Endothelial cell of umbilical vein (primary cell): ENCODE measurements around the gene PTTG1IP2. TPM values are rescaled to one million over a fixed set of nuclear protein-coding genes. Genes with fewer than 3 reads are reported as not detected.

Experiments
- BruUV-seq: library from RNA; stranded (reverse); fragments of 400-500 nt; replicated peaks from 2 replicates; lab custom pipeline; 2021; lab: Mats Ljungman, UMichigan
- CTCF ChIA-PET: fragments of 300-600, 350-600 bp; sonication (Branson Sonifier 250); formaldehyde crosslinking; loops from one replicate; lab custom pipeline; 2021; ENCODE audit warnings: antibody characterized with exemption, inconsistent platforms; lab: Charles Lee
- POLR2A ChIA-PET: fragments of 300-600, 350-600 bp; sonication (Branson Sonifier 250); formaldehyde crosslinking; loops from one replicate; lab custom pipeline; 2021; ENCODE audit warnings: antibody characterized with exemption, inconsistent platforms; lab: Charles Lee
- DNase-seq: peaks from one replicate; pipeline ENCODE4 v3.0.0-alpha.2; 2011; ENCODE audit warnings: low read depth, low spot score
- FAIRE-seq: peaks from 2 replicates; lab custom pipeline; 2011; peaks lifted over from hg19 to GRCh38; lab: Jason Lieb, UNC
- H2AFZ ChIP-seq: 2 replicates; pipeline ENCODE4 v1.6.0; 2012; ENCODE audit warnings: low read depth, low read length, control low read depth, inconsistent platforms
- H3K27ac ChIP-seq: 2 replicates; pipeline ENCODE4 v1.5.1; 2011; ENCODE audit warnings: low read depth, mild to moderate bottlenecking, control low read depth, low read length, moderate library complexity; ENCODE audit not compliant: insufficient read depth
- H3K27me3 ChIP-seq, 2 experiments: 2 replicates each; pipeline versions ENCODE4 v1.6.0 to v1.6.1; 2011; ENCODE audit warnings: low read length in 2 of 2, mixed read lengths in 1 of 2; ENCODE audit not compliant: control insufficient read depth in 2 of 2, insufficient read depth in 2 of 2
- H3K36me3 ChIP-seq, 2 experiments: 2 replicates in 1 of 2; 3 replicates in 1 of 2; pipeline ENCODE4 v1.5.1; 2011; ENCODE audit warnings: low read length in 2 of 2, mild to moderate bottlenecking in 1 of 2, moderate library complexity in 1 of 2; ENCODE audit not compliant: control insufficient read depth in 2 of 2, insufficient read depth in 2 of 2; ENCODE audit errors: extremely low read depth in 1 of 2
- H3K4me1 ChIP-seq: 3 replicates; pipeline ENCODE4 v1.5.1; 2011; ENCODE audit warnings: mild to moderate bottlenecking, low read length; ENCODE audit not compliant: control insufficient read depth, insufficient read depth; ENCODE audit errors: extremely low read depth
- H3K4me2 ChIP-seq: 2 replicates; pipeline ENCODE4 v1.6.1; 2011; ENCODE audit warnings: low read length, control low read depth, mixed read lengths; ENCODE audit not compliant: insufficient read depth
- H3K4me3 ChIP-seq, 3 experiments: fragments of 200-600 bp in 1 of 3; sonication (generic), shearing (Covaris generic) in 1 of 3; replicated peaks in 1 of 3; 2 replicates each; pipeline ENCODE4 v1.5.1; 2011 to 2016; ENCODE audit warnings: control low read depth in 3 of 3, low read length in 3 of 3, mild to moderate bottlenecking in 2 of 3, inconsistent platforms in 1 of 3, low read depth in 1 of 3, moderate library complexity in 1 of 3; ENCODE audit not compliant: insufficient read depth in 1 of 3
- H3K79me2 ChIP-seq: 2 replicates; pipeline ENCODE4 v1.6.0; 2012; ENCODE audit warnings: low read length, inconsistent platforms; ENCODE audit not compliant: control insufficient read depth, insufficient read depth
- H3K9ac ChIP-seq: replicated peaks from 2 replicates; pipeline ENCODE3; 2011; ENCODE audit warnings: low read length, control low read depth; ENCODE audit not compliant: insufficient read depth; ENCODE audit errors: extremely low read depth
- H3K9me1 ChIP-seq: replicated peaks from 3 replicates; pipeline ENCODE4 v1.6.0; 2011; ENCODE audit warnings: mild to moderate bottlenecking, low read length; ENCODE audit not compliant: control insufficient read depth, insufficient read depth; ENCODE audit errors: extremely low read depth
- H3K9me3 ChIP-seq: replicated peaks from 2 replicates; pipeline ENCODE4 v1.5.1; 2012; ENCODE audit warnings: low read length, inconsistent platforms; ENCODE audit not compliant: control insufficient read depth, insufficient read depth
- H4K20me1 ChIP-seq: replicated peaks from 2 replicates; pipeline ENCODE3; 2011; ENCODE audit warnings: mild to moderate bottlenecking, low read length; ENCODE audit not compliant: control insufficient read depth, insufficient read depth; ENCODE audit errors: extremely low read depth
- EZH2 ChIP-seq: IDR thresholded peaks from 2 replicates; pipeline ENCODE4 v1.6.1; 2012; ENCODE audit warnings: borderline replicate concordance, low read depth, mild to moderate bottlenecking, moderate library complexity, low read length, inconsistent platforms; ENCODE audit not compliant: severe bottlenecking
- FOS ChIP-seq: IDR thresholded peaks from 2 replicates; pipeline ENCODE4 v1.6.1; 2011; ENCODE audit warnings: mild to moderate bottlenecking, low read length, moderate library complexity, borderline replicate concordance; ENCODE audit not compliant: insufficient read depth
- JUN ChIP-seq: IDR thresholded peaks from 2 replicates; pipeline ENCODE4 v1.6.1; 2011; ENCODE audit warnings: borderline replicate concordance, low read depth; ENCODE audit not compliant: insufficient read length, insufficient read depth
- MAX ChIP-seq: IDR thresholded peaks from 2 replicates; pipeline ENCODE4 v1.6.1; 2011; ENCODE audit not compliant: insufficient read depth, insufficient read length
- MYC ChIP-seq: IDR thresholded peaks from one replicate; pipeline ENCODE4 v1.6.1; 2011; ENCODE audit warnings: mild to moderate bottlenecking, low read depth, low read length
- POLR2A ChIP-seq: IDR thresholded peaks from 2 replicates; pipeline ENCODE4 v1.6.1; 2012; ENCODE audit warnings: low read depth, mild to moderate bottlenecking, control low read depth, low read length
- POLR2AphosphoS5 ChIP-seq: IDR thresholded peaks from 2 replicates; pipeline ENCODE4 v1.6.1; 2012; ENCODE audit warnings: low read depth, mild to moderate bottlenecking, control low read depth, low read length, moderate library complexity; ENCODE audit not compliant: insufficient read depth
- dilution Hi-C: fragments of 300-500 bp; cut with MboI; formaldehyde crosslinking; loops from one replicate; pipeline ENCODE4 v1.15.0; 2019; ENCODE audit warnings: low sequenced_read_pairs; ENCODE audit not compliant: extremely low pct_ligation_motif_present
- intact Hi-C: fragments of 100-400 bp; cut with micrococcal nuclease; formaldehyde crosslinking; loops from one replicate; pipeline ENCODE4 v1.10.0; 2022
- polyA plus RNA-seq, 4 experiments: library from polyadenylated mRNA; depleted of rRNA in 3 of 4; stranded (reverse) in 3 of 4; unstranded in 1 of 4; fragments of >200 nt; gene quantifications; 2 replicates each; pipeline versions ENCODE4 v1.2.1 to v1.2.3, GENCODE V29; 2011 to 2012; ENCODE audit warnings: missing spikeins in 1 of 4
- total RNA-seq: library from RNA; stranded (reverse); gene quantifications from 2 replicates; pipeline ENCODE4 v1.2.3, GENCODE V29; 2021

Gene PTTG1IP2
- total and polyA plus RNA-seq, 2 donors (not counting 3 experiments of a cell fraction or from before 2014, with no cell fraction given): not detected

GRCh38 chr7:90458104-90458503 lies 11.3 kb upstream of the PTTG1IP2 start:
- ChIA-PET CTCF (interaction anchor here (2.0 kb wide), 1 partner anchor 576 kb away, joined by 8 read pairs; no protein-coding TSS in a partner anchor), POLR2A (no interaction called here)
- Histone ChIP-seq H3K27ac (no peak overlapping the region), H3K4me2 (no peak overlapping the region), H2AFZ (no peak overlapping the region), H3K4me3 (no peak overlapping the region), H4K20me1 (no peaks in the 10 kb centered on the region), H3K9ac (no peak overlapping the region), H3K4me1 (no peaks in the 10 kb centered on the region), H3K9me1 (no peaks in the 10 kb centered on the region), H3K27me3 (no peaks in the 10 kb centered on the region), H3K36me3 (no peaks in the 10 kb centered on the region), H3K79me2 (no peaks in the 10 kb centered on the region), H3K9me3 (no peaks in the 10 kb centered on the region)
- no TSS peak for BruUV-seq
- DNase-seq (no peak), FAIRE-seq (no peak)
- dilution Hi-C loops: no loop called here
- intact Hi-C loops: loop anchor here (10.0 kb wide), 2 partner anchors 137 to 297 kb away; partner anchors contain the start of gene CDK14
- TF ChIP-seq MYC (no peak), MAX (no peak)

GRCh38 chr7:90459888-90460287 lies 9.6 kb upstream of the PTTG1IP2 start:
- Histone ChIP-seq H3K36me3 (no peaks in the 10 kb centered on the region), H3K4me1 (no peaks in the 10 kb centered on the region), H4K20me1 (no peaks in the 10 kb centered on the region), H3K9me3 (no peaks in the 10 kb centered on the region), H3K4me2 (no peak overlapping the region), H3K79me2 (no peaks in the 10 kb centered on the region), H3K27me3 (no peaks in the 10 kb centered on the region), H3K9me1 (no peaks in the 10 kb centered on the region), H3K27ac (no peak overlapping the region), H3K4me3 (no peak overlapping the region), H2AFZ (no peak overlapping the region), H3K9ac (no peak overlapping the region)
- POLR2A ChIA-PET: no interaction called here
- BruUV-seq: no TSS peak
- TF ChIP-seq POLR2A (no peak), MAX (no peak), EZH2 (no peak), FOS (no peak), MYC (no peak), POLR2AphosphoS5 (no peak), JUN (no peak)
- dilution Hi-C loops: no loop called here
- CTCF ChIA-PET: interaction anchor here (2.0 kb wide), 1 partner anchor 574 kb away, joined by 8 read pairs; no protein-coding TSS in a partner anchor
- peak; percentile 66 for FAIRE-seq
- intact Hi-C loops: loop anchor here (10.0 kb wide), 2 partner anchors 135 to 295 kb away; partner anchors contain the start of gene CDK14
- no peak for DNase-seq
